Right hindlimb (tissue), 1 donor: Measurements from ENCODE around the gene SFI1.
"Not testable (repeated sequence)": the region's sequence is repeated elsewhere in the genome, so short reads cannot be mapped to it uniquely, and the experiment has no call there.

ENCODE experiments used
- DNase-seq: peaks from one replicate; pipeline ENCODE4 v3.0.0-alpha.2; 2018

SFI1 gene

DNA sequence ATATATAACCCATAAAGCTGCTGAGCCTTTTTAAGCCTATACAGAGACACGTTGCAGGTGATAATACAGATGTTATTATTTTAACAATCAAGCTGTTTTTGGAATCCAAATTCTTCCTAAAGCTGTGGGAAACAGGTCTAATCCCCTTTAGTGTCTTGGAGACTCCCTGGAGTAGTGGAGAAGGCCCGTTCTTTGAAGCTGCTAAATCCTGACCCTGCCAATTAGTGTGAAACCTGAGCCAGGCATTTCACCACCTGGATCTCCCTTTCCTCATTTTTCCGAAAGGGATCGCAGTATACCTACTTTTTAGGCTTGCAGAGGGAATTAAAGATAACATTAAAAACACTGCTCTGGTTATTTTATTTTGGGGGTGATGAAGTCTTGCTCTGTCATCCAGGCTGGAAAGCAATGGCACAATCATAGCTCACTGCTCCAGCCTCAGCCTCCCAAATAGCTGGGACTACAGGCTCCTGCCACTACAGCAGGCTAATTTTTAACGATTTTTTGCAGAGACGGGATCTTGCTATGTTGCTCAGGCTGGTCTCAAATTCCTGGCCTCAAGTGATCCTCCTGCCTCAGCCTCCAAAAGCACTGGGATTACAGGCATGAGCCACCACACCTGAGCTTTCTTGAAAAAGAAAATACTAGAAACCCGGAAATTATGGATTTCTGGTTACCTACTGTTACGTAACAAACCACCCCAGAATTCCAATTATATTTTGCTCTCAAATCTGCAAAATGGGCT, 4.9 kb upstream of the SFI1 start:
- no peak for DNase-seq

GRCh38 chr22:31492151-31492550, 4.2 kb upstream of the SFI1 start:
- no peak for DNase-seq

DNA sequence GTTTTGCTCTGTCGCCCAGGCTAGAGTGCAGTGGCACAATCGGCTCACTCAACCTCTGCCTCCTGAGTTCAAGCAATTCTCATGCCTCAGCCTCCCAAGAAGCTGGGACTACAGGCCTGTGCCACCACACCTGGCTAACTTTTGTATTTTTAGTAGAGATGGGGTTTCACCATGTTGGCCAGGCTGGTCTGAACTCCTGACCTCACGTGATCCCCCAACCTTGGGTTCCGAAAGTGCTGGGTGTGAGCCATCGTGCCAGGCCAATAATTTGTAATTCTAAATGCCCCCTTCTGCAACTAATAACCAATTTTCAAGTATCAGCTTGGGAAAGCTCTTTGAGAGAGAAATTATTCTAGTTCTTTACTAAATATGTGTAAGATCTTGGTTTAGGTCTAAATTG, 3.0 kb upstream of the SFI1 start:
- not testable (repeated sequence) for DNase-seq

- DNase-seq, result no peak
Measured at GRCh38 chr22:31495343-31495742, 993 bp upstream of the SFI1 start.

GRCh38 chr22:31496735-31497146, 405 bp downstream of the SFI1 start:
- no peak for DNase-seq

DNA sequence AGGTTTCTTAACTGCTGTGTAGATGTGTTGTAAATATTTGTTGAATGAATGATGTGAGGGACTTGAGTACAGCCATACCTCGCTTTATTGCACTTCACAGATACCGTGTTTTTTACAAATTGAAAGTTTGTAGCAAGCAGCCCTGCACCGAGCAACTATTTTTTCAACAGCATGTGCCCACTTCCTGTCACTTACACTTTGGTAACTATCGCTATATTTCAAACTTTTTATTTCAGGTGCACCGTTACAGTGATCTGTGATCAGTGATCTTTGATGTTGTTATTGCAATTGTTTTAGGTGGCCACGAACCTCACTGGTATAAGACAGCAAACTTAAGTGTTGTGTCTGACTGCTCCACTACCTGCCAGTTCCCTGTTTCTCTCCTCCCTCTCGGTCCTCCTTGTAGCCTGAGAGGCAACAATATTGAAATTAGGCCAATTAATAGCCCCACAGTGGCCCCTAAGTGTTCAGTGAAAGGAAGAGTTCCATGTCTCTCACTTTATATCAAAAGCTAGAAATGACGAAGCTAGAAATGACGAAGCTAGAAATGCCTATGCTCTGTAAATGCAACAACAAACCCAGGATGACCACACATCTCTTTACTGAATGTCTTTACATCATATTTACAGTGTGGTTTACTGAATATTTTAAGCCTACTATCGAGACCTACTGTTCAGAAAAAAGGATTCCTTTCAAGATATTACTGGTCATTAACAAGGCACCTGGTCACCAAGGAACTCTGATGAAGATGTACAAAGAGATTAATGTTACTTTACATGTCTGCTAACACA, 1.0 kb downstream of the SFI1 start:
- DNase-seq, result no peak

GRCh38 chr22:31501738-31502137, 5.4 kb downstream of the SFI1 start:
- no peak for DNase-seq

DNA sequence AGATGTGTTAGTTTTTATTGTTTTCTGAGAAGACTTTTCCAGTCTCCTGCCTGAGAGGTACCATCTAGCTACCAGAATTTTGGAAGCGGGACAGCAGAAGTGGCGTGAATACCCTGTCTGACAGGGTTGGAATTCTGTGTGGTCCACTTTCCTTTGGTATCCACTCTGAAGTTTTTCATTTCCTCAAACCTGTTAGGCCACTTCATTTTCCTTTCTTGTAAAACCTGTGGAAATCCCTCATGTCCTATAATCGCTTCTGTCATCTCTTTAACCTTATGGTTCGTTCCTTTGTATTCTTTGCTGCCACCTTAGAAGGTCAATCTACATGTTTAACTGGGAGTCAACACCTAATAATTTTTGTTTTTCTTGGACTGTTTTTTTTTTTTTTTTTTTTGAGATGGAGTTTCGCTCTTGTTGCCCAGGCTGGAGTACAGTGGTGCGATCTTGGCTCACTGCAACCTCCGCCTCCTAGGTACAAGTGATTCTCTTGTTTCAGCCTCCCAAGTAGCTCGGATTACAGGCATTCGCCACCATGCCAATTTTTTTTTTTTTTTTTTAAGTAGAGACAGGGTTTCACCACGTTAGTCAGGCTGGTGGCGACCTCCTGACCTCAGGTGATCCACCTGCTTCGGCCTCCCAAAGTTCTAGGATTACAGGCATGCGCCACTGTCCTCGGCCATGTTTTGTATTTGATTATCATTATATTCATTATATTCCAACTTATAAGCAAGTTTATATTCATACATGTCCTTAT, 7.1 kb downstream of the SFI1 start:
- no peak for DNase-seq

- DNase-seq, result no peak
Measured at GRCh38 chr22:31504282-31504681, 7.9 kb downstream of the SFI1 start.

GRCh38 chr22:31507517-31507916, 11.2 kb downstream of the SFI1 start:
- DNase-seq, result not testable (repeated sequence)

GRCh38 chr22:31508536-31508935, 12.2 kb downstream of the SFI1 start:
- no peak for DNase-seq

GRCh38 chr22:31509061-31509762, 12.9 kb downstream of the SFI1 start:
- DNase-seq, result no peak

GRCh38 chr22:31520051-31520450, 23.7 kb downstream of the SFI1 start:
- no peak for DNase-seq

- not testable (repeated sequence) for DNase-seq
Measured at GRCh38 chr22:31524132-31524531, 27.8 kb downstream of the SFI1 start.

GRCh38 chr22:31526270-31526669, 29.9 kb downstream of the SFI1 start:
- no peak for DNase-seq

- no peak for DNase-seq
Measured at GRCh38 chr22:31530823-31531195, 34.5 kb downstream of the SFI1 start.

- DNase-seq, result no peak
Measured at GRCh38 chr22:31532060-31532459, 35.7 kb downstream of the SFI1 start.

- DNase-seq, result no peak
Measured at GRCh38 chr22:31533374-31533773, 37.0 kb downstream of the SFI1 start.

GRCh38 chr22:31537019-31537535, 40.7 kb downstream of the SFI1 start:
- no peak for DNase-seq

DNA sequence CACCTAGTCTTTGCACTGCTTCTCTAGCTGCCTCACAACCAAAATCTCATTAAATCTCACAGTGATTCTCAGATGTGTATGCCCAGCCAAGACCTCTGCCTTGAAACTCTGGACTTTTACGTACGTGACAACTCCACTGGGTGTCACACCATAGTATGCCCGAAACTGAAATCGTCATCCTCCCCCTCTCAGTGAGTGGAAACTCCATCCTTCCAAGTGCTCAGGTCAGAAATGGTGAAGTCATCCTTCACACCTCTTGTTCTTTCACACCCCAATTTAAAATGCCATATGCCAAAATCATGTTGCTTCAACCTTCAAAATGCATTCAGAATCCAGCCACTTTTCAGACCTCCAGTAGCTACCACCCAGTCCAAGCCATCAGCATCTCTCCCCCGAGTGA, 42.5 kb downstream of the SFI1 start:
- no peak for DNase-seq

DNA sequence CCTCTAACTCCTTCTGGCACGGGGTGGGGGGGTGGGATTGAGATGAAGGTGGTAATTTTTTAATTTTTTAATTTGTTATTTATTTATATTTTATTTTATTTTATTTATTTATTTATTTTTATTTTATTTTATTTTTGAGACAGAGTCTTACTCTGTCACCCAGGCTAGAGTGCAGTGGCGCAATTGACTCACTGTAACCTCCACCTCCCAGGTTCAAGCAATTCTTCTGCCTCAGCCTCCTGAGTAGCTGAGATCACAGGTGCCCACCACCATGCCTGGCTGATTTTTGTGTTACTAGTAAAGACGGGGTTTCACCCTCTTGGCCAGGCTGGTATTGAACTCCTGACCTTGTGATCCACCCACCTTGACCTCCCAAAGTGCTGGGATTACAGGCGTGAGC, 43.8 kb downstream of the SFI1 start:
- not testable (repeated sequence) for DNase-seq

DNA sequence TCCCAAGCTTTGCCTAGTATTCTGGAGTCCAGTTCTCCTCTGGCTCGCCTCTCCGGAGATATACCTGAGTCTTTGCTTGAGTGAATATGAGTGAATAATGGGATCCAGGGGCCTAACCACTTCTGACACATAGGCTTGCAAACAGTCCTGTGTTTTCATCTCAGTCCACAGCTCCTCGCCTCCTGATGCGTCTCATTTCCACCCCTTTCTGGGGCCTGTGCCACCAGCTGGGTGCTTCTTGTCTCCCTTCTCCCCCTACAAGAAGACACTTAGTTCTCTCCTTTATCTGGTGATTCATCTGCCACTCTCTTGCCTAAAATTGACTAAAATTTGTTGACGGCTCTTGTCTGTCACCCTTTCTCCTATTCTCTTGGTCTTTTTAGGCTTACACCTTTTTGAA, 44.6 kb downstream of the SFI1 start:
- DNase-seq, result no peak
